WERI-Rb-1 (cell line): ENCODE measurements around the gene AP3S1.

Experiments
- DNase-seq: peaks from one replicate; pipeline ENCODE4 v3.0.0-alpha.2; 2020
- H3K27ac ChIP-seq: fragments of 250-450 bp; sonication (Bioruptor Pico); 2 replicates; pipeline ENCODE4 v1.5.1; 2020; ENCODE audit warnings: mild to moderate bottlenecking, moderate library complexity
- H3K27me3 ChIP-seq: fragments of 250-450 bp; sonication (Bioruptor Pico); 2 replicates; pipeline ENCODE4 v1.5.1; 2021; ENCODE audit warnings: mild to moderate bottlenecking, low read depth, moderate library complexity; ENCODE audit not compliant: insufficient read depth, severe bottlenecking
- H3K36me3 ChIP-seq: fragments of 250-450 bp; sonication (Bioruptor Pico); 2 replicates; pipeline ENCODE4 v1.5.1; 2020; ENCODE audit warnings: mild to moderate bottlenecking, moderate library complexity
- H3K4me3 ChIP-seq: 2 replicates; pipeline ENCODE4 v1.5.1; 2011; ENCODE audit warnings: low read depth, mild to moderate bottlenecking, control low read depth, low read length
- H3K9me3 ChIP-seq: fragments of 250-450 bp; sonication (Bioruptor Pico); 2 replicates; pipeline ENCODE4 v1.5.1; 2021; ENCODE audit warnings: mild to moderate bottlenecking, moderate library complexity; ENCODE audit not compliant: severe bottlenecking
- TF ChIP-seq, protein P1 (sequence below): IDR thresholded peaks from 2 replicates; pipeline ENCODE4 v1.5.1; 2011; ENCODE audit warnings: low read depth, mild to moderate bottlenecking, control low read depth, inconsistent platforms, low read length

AP3S1 gene

DNA sequence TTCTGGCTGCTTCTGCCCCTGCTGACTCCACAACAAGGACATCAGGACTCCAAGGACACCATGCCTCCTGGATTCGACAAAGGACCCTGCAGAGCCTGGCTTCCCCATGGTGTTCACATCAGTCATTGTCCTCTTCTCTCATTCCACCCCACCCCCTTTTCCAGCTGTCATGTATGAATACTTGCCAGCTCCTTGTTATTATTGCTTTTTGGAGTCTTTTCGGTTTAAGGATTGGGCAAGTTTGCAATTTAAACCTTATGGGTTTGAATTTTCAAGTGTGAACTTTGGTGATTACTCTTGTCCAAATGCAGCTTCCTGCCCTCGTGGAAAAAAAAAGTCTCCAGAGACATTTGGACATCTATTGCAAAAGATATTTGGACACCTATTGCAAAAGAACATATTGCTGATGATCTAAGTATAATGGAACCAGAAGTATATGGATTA lies 106.4 kb downstream of the AP3S1 start:
- Histone ChIP-seq H3K9me3 (no peaks in the 10 kb centered on the region), H3K27me3 (no peaks in the 10 kb centered on the region), H3K27ac (no peak overlapping the region), H3K4me3 (no peak overlapping the region), H3K36me3 (no peaks in the 10 kb centered on the region)
- TF ChIP-seq, protein P1, sequence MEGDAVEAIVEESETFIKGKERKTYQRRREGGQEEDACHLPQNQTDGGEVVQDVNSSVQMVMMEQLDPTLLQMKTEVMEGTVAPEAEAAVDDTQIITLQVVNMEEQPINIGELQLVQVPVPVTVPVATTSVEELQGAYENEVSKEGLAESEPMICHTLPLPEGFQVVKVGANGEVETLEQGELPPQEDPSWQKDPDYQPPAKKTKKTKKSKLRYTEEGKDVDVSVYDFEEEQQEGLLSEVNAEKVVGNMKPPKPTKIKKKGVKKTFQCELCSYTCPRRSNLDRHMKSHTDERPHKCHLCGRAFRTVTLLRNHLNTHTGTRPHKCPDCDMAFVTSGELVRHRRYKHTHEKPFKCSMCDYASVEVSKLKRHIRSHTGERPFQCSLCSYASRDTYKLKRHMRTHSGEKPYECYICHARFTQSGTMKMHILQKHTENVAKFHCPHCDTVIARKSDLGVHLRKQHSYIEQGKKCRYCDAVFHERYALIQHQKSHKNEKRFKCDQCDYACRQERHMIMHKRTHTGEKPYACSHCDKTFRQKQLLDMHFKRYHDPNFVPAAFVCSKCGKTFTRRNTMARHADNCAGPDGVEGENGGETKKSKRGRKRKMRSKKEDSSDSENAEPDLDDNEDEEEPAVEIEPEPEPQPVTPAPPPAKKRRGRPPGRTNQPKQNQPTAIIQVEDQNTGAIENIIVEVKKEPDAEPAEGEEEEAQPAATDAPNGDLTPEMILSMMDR: no peak
- DNase-seq: no peak

DNA sequence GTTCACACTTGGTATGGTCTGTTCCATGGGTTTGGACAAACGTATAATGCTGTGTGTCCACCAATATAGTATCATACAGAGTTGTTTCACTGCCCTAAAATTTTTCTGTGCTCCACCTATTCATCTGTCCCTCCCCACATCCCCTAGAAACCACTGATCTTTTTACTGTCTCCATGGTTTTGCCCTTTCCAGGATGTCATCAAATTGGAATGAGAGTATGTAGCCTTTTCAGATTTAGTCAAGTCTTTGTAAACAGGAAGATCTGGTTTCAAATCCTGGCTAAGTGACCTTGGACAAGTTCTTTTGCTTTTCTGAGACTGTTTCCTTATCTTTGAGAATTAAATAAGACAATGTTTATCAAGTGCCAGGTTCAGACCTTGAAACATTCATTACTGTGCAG lies 107.4 kb downstream of the AP3S1 start:
- Histone ChIP-seq H3K9me3 (no peaks in the 10 kb centered on the region), H3K36me3 (no peaks in the 10 kb centered on the region), H3K4me3 (no peak overlapping the region), H3K27me3 (no peaks in the 10 kb centered on the region), H3K27ac (no peak overlapping the region)
- no peak for DNase-seq
- TF ChIP-seq, protein P1: no peak

DNA sequence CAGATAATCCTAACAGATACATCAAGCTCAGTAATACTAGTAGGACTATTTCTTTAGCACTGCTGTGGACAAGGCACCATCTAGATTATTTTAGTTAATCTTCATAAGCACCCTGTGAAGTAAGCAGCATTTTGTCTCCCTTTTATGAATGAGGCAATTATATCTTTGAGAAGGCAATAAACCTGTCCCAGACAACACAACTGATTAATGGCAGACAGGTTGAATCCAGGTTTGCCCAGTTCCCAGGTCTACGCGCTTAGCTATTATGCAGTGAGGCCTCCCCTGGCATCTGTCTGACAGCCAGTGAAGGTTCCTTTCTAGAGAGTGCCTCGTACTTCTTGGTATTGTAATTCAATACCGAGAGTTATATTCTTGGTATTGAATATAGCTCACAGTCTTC lies 110.9 kb downstream of the AP3S1 start:
- TF ChIP-seq, protein P1: no peak
- Histone ChIP-seq H3K9me3 (no peaks in the 10 kb centered on the region), H3K27me3 (no peaks in the 10 kb centered on the region), H3K4me3 (no peak overlapping the region), H3K27ac (no peak overlapping the region), H3K36me3 (no peaks in the 10 kb centered on the region)
- no peak for DNase-seq

DNA sequence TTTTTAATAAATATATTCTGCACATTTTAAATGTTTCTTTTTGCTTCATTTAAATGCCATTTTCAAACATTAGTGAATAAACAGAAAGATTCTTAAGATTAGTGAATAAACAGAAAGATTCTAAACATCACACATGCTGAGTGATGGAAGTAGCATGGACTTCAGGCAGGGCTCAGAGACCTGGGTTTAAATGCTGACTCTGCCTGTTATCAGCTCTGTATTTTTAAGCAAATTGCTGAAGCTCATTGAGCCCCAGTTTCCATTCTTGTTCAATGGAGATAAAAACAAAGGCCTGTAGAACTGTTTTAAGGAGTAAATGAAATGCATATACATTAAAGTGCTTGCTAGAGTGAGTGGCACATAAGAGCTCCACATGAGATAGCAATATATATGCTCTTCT lies 112.4 kb downstream of the AP3S1 start:
- no peak for DNase-seq
- Histone ChIP-seq H3K27ac (no peak overlapping the region), H3K4me3 (no peak overlapping the region), H3K9me3 (no peaks in the 10 kb centered on the region), H3K36me3 (no peaks in the 10 kb centered on the region), H3K27me3 (no peaks in the 10 kb centered on the region)
- TF ChIP-seq, protein P1: no peak

DNA sequence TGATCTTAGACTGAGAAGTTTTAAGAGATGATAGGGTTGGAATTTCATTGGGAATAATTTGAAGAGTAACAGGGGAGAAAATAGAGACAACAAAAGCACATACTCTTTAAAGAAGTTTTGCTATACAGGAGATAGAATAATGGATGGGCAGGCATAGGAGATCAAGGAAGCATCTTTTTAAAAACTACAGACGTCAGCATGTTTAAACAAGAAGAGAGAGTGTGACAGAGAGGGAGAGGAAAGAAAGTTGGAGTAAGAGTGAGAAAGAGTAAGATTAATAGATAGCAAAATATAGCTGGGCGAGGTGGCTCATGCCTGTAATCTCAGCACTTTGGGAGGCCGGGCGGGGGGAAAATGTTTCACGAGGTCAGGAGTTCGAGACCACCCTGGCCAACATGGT lies 115.2 kb downstream of the AP3S1 start:
- Histone ChIP-seq H3K4me3 (no peak overlapping the region), H3K27me3 (peaks cover under 1% of the 10 kb centered on the region), H3K9me3 (no peaks in the 10 kb centered on the region), H3K36me3 (no peaks in the 10 kb centered on the region), H3K27ac (no peak overlapping the region)
- TF ChIP-seq, protein P1: no peak
- DNase-seq: no peak
